Spleen (tissue), 7 donors: ENCODE measurements around the gene NLGN2.

ENCODE experiments used
- POLR2A ChIP-seq, 3 donors: fragments of 450-650 bp; IDR thresholded peaks; one replicate each; pipeline ENCODE4 v1.5.1; 2017; ENCODE audit warnings: antibody characterized with exemption in 3 of 3, mild to moderate bottlenecking in 1 of 3
- TF ChIP-seq, protein P1 (sequence below), 11 experiments: fragments of 200-600 bp in 7 of 11; fragments of 450-650 bp in 4 of 11; sonication (generic) in 4 of 11; IDR thresholded peaks in 8 of 11; conservative IDR thresholded peaks in 3 of 11; 1 replicate in 7 of 11; 2 replicates in 4 of 11; pipeline versions ENCODE4 v1.4.0 to v1.8.0; 2016 to 2021; ENCODE audit warnings: antibody characterized with exemption in 11 of 11, inconsistent platforms in 4 of 11, mild to moderate bottlenecking in 1 of 11
- donor health status: DM: no; HTN: no; CAD: no; lungs with moderate emphysema.
- donor health status: DM: no; HTN: no; CAD: no.
- donor health status: DM: no; HTN: no; CAD: no.

DNA sequence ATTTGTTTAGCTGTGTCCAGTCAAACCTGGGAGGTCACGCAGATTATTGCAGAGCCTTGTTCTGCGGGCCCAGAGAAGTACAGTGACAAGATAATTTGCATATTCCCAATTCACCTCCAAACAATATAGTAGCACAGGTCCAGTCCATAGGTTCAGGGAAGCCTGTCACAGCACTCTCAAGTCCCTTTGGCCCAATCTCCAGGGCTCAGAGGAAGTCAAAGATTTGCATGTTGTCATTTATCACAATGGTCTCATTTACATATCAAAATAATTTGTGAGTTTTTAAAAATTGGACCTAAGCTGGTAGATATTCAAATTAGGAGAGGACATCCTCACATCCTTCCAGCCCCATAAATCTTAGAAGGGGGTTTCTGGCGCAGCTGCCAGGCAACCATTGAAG, 59.9 kb downstream of the NLGN2 start:
- TF ChIP-seq, protein P1, sequence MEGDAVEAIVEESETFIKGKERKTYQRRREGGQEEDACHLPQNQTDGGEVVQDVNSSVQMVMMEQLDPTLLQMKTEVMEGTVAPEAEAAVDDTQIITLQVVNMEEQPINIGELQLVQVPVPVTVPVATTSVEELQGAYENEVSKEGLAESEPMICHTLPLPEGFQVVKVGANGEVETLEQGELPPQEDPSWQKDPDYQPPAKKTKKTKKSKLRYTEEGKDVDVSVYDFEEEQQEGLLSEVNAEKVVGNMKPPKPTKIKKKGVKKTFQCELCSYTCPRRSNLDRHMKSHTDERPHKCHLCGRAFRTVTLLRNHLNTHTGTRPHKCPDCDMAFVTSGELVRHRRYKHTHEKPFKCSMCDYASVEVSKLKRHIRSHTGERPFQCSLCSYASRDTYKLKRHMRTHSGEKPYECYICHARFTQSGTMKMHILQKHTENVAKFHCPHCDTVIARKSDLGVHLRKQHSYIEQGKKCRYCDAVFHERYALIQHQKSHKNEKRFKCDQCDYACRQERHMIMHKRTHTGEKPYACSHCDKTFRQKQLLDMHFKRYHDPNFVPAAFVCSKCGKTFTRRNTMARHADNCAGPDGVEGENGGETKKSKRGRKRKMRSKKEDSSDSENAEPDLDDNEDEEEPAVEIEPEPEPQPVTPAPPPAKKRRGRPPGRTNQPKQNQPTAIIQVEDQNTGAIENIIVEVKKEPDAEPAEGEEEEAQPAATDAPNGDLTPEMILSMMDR (IDR thresholded peaks at IDR 0.05 in 8 of 11, conservative IDR thresholded peaks at IDR 0.05 in 3 of 11): no peak
- TF ChIP-seq POLR2A (IDR thresholded peaks at IDR 0.05): no peak
